MM.1S (cell line): Measurements from ENCODE around the gene SRPK3.

ENCODE experiments used
- DNase-seq: peaks from one replicate; pipeline ENCODE4 v3.0.0-alpha.2; 2015
- H2AFZ ChIP-seq: fragments of 300-600 bp; sonication (generic); 2 replicates; pipeline ENCODE4 v1.6.0; 2016; ENCODE audit warnings: antibody characterized with exemption, low read length
- H3F3A ChIP-seq: fragments of 300-600 bp; sonication (generic); 2 replicates; pipeline ENCODE4 v1.6.1; 2016; ENCODE audit warnings: mild to moderate bottlenecking, antibody characterized with exemption, low read length, moderate library complexity, mixed read lengths; ENCODE audit not compliant: insufficient read depth
- H3K27ac ChIP-seq: fragments of 300-600 bp; sonication (generic); 2 replicates; pipeline ENCODE4 v1.5.1; 2016; ENCODE audit warnings: mild to moderate bottlenecking, low read length
- H3K27me3 ChIP-seq: fragments of 300-600 bp; sonication (generic); replicated peaks from 2 replicates; pipeline ENCODE4 v1.6.0; 2016; ENCODE audit warnings: low read length; ENCODE audit not compliant: insufficient read depth
- H3K36me3 ChIP-seq: fragments of 300-600 bp; sonication (generic); replicated peaks from 2 replicates; pipeline ENCODE4 v1.6.1; 2016; ENCODE audit warnings: mild to moderate bottlenecking, low read length, mixed read lengths; ENCODE audit not compliant: insufficient read depth
- H3K4me1 ChIP-seq: fragments of 300-600 bp; sonication (generic); 2 replicates; pipeline ENCODE4 v1.6.1; 2016; ENCODE audit warnings: low read length, mixed read lengths
- H3K4me2 ChIP-seq: fragments of 300-600 bp; sonication (generic); 2 replicates; pipeline ENCODE4 v1.6.0; 2016; ENCODE audit warnings: low read depth, low read length
- H3K4me3 ChIP-seq: fragments of 300-600 bp; sonication (generic); 2 replicates; pipeline ENCODE4 v1.5.1; 2016; ENCODE audit warnings: low read length, mixed read lengths
- H3K79me2 ChIP-seq: fragments of 300-600 bp; sonication (generic); 2 replicates; pipeline ENCODE4 v1.6.1; 2016; ENCODE audit warnings: mixed run types, low read length, mixed read lengths
- H3K9ac ChIP-seq: fragments of 300-600 bp; sonication (generic); 2 replicates; pipeline ENCODE4 v1.6.1; 2016; ENCODE audit warnings: low read length, mixed read lengths
- H3K9me2 ChIP-seq: fragments of 300-600 bp; sonication (generic); replicated peaks from 2 replicates; pipeline ENCODE4 v1.6.1; 2016; ENCODE audit warnings: mild to moderate bottlenecking, low read length, mixed read lengths; ENCODE audit not compliant: insufficient read depth
- H3K9me3 ChIP-seq: fragments of 300-600 bp; sonication (generic); replicated peaks from 2 replicates; pipeline ENCODE4 v1.6.1; 2016; ENCODE audit warnings: mild to moderate bottlenecking, low read length, mixed read lengths; ENCODE audit not compliant: insufficient read depth
- H4K20me1 ChIP-seq: fragments of 300-600 bp; sonication (generic); 2 replicates; pipeline ENCODE4 v1.6.1; 2016; ENCODE audit warnings: mild to moderate bottlenecking, low read length, moderate library complexity, mixed read lengths; ENCODE audit not compliant: insufficient read depth
- EZH2 ChIP-seq: fragments of 300-600 bp; sonication (generic); optimal IDR thresholded peaks from 2 replicates; pipeline ENCODE3; 2017; ENCODE audit warnings: low read depth, mild to moderate bottlenecking, antibody characterized with exemption, low read length, mixed read lengths
- EZH2phosphoT487 ChIP-seq: fragments of 300-600 bp; sonication (generic); IDR thresholded peaks from 2 replicates; pipeline ENCODE4 v1.6.1; 2018; ENCODE audit warnings: antibody characterized with exemption, low read length
- TF ChIP-seq, protein P1 (sequence below): fragments of 300-600 bp; sonication (generic); IDR thresholded peaks from 2 replicates; pipeline ENCODE4 v1.5.1; 2016; ENCODE audit warnings: antibody characterized with exemption, low read length, mixed read lengths

The SRPK3 gene

GRCh38 chrX:153774576-153775292 is 6.1 kb upstream of the SRPK3 start:
- no peak for DNase-seq
- Histone ChIP-seq H3K79me2 (no peaks in the 10 kb centered on the region), H3K4me2 (no peak overlapping the region), H3K27ac (no peak overlapping the region), H3K9me2 (no peaks in the 10 kb centered on the region), H3F3A (no peaks in the 10 kb centered on the region), H3K9me3 (no peaks in the 10 kb centered on the region), H4K20me1 (no peaks in the 10 kb centered on the region), H3K36me3 (no peaks in the 10 kb centered on the region), H3K27me3 (peaks cover 24% of the 10 kb centered on the region), H3K4me1 (no peaks in the 10 kb centered on the region), H3K4me3 (no peak overlapping the region), H2AFZ (no peak overlapping the region), H3K9ac (no peak overlapping the region)
- TF ChIP-seq EZH2phosphoT487, result no peak
- no peak for TF ChIP-seq EZH2
- TF ChIP-seq, protein P1, sequence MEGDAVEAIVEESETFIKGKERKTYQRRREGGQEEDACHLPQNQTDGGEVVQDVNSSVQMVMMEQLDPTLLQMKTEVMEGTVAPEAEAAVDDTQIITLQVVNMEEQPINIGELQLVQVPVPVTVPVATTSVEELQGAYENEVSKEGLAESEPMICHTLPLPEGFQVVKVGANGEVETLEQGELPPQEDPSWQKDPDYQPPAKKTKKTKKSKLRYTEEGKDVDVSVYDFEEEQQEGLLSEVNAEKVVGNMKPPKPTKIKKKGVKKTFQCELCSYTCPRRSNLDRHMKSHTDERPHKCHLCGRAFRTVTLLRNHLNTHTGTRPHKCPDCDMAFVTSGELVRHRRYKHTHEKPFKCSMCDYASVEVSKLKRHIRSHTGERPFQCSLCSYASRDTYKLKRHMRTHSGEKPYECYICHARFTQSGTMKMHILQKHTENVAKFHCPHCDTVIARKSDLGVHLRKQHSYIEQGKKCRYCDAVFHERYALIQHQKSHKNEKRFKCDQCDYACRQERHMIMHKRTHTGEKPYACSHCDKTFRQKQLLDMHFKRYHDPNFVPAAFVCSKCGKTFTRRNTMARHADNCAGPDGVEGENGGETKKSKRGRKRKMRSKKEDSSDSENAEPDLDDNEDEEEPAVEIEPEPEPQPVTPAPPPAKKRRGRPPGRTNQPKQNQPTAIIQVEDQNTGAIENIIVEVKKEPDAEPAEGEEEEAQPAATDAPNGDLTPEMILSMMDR, result no peak

- no peak overlapping the region for H3K27ac ChIP-seq
- no peaks in the 10 kb centered on the region for H3K79me2 ChIP-seq
- no peak overlapping the region for H2AFZ ChIP-seq
- DNase-seq, result no peak
- no peak overlapping the region for H3K4me3 ChIP-seq
- H3K4me2 ChIP-seq, result no peak overlapping the region
- H4K20me1 ChIP-seq, result no peaks in the 10 kb centered on the region
- TF ChIP-seq, protein P1, result no peak
- TF ChIP-seq EZH2 (no peak), EZH2phosphoT487 (no peak)
- H3K9me2 ChIP-seq, result no peaks in the 10 kb centered on the region
- H3K27me3 ChIP-seq, result peaks cover 19% of the 10 kb centered on the region
- no peaks in the 10 kb centered on the region for H3K4me1 ChIP-seq
- H3F3A ChIP-seq, result no peaks in the 10 kb centered on the region
- H3K36me3 ChIP-seq, result no peaks in the 10 kb centered on the region
- H3K9me3 ChIP-seq, result no peaks in the 10 kb centered on the region
- H3K9ac ChIP-seq, result no peak overlapping the region
Measured at GRCh38 chrX:153775293-153776119, 5.3 kb upstream of the SRPK3 start.

DNA sequence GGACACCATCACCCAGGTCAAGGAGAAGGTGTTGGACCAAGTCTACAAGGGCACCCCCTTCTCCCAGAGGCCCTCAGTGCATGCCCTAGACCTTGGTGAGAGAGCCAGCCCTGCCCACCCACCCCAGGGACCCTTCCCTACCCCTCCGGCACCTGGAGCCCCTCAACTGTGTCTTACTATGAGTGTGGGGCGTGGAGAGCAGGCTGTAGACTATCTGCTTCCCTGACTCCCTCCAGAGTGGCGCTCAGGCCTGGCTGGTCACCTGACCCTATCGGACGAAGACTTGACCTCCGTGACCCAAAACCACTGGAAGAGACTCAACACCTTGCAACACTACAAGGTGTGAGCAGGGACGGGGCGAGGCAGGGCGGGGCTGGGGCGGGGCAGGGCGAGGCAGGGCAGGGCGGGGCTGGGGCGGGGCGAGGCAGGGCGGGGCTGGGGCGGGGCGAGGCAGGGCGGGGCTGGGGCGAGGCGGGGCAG is 4.7 kb upstream of the SRPK3 start:
- DNase-seq, result no peak
- no peak overlapping the region for H3K4me2 ChIP-seq
- no peak overlapping the region for H3K27ac ChIP-seq
- H2AFZ ChIP-seq, result no peak overlapping the region
- H3K79me2 ChIP-seq, result no peaks in the 10 kb centered on the region
- no peaks in the 10 kb centered on the region for H3K9me3 ChIP-seq
- H3K27me3 ChIP-seq, result peaks cover 15% of the 10 kb centered on the region
- H3K4me1 ChIP-seq, result no peaks in the 10 kb centered on the region
- H3F3A ChIP-seq, result no peaks in the 10 kb centered on the region
- H3K36me3 ChIP-seq, result no peaks in the 10 kb centered on the region
- no peak overlapping the region for H3K4me3 ChIP-seq
- no peaks in the 10 kb centered on the region for H3K9me2 ChIP-seq
- no peak overlapping the region for H3K9ac ChIP-seq
- TF ChIP-seq EZH2phosphoT487 (no peak), EZH2 (no peak)
- TF ChIP-seq, protein P1, result no peak
- H4K20me1 ChIP-seq, result no peaks in the 10 kb centered on the region
